ENCODE data around the gene FAXC.

DNA sequence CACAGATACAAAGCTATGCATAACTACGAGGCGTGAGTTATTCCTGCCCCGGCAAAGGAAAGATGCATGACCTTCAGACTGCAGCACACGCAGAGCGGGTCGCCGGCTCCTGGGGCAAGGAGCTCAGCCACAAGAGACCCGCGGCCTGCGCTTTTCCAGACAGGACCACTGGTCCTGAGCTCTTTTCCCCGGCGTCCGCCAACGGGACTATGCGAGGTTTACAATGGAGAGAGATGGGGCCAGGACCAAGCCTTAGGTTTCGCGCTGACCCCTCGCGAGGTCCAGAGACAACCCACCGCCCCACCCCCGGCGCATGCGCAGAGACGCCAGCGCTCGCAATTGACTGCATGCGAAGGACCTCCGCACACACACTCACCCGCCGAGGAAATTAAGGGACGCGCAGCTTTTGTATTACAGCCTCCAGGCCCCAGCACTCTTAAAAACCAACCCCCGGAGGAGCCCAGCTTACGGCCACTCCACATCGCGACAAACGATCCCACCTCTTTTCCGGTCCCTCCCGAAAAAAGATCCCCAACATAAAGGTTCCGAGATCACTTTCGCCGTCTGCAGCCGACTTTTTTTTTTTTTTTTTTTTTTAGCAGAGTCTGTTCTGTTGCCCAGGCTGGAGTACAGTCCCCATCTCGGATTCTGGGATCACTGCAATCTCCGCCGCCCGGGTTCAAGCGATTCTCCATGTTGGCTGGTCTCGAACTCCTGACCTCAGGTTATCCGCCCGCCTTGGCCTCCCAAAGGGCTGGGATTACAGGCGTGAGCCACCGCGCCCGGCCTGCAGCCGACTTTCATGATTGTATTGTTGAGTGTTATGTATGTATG lies 44.4 kb upstream of the FAXC start, which contains the start of gene COQ3:
- no peak for TF ChIP-seq POLR2AphosphoS5 (IDR thresholded peaks at IDR 0.05; ENCODE audit: insufficient read depth in 1 of 2, low read depth in 1 of 2)
- TF ChIP-seq, protein P1, sequence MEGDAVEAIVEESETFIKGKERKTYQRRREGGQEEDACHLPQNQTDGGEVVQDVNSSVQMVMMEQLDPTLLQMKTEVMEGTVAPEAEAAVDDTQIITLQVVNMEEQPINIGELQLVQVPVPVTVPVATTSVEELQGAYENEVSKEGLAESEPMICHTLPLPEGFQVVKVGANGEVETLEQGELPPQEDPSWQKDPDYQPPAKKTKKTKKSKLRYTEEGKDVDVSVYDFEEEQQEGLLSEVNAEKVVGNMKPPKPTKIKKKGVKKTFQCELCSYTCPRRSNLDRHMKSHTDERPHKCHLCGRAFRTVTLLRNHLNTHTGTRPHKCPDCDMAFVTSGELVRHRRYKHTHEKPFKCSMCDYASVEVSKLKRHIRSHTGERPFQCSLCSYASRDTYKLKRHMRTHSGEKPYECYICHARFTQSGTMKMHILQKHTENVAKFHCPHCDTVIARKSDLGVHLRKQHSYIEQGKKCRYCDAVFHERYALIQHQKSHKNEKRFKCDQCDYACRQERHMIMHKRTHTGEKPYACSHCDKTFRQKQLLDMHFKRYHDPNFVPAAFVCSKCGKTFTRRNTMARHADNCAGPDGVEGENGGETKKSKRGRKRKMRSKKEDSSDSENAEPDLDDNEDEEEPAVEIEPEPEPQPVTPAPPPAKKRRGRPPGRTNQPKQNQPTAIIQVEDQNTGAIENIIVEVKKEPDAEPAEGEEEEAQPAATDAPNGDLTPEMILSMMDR (IDR thresholded peaks at IDR 0.05) = no peak
